IgD-negative memory B cell (primary cell): ENCODE data around the gene RAB4A. TPM values are rescaled to one million over a fixed set of nuclear protein-coding genes. Genes with fewer than 3 reads are reported as not detected.
"Not testable (repeated sequence)": the region's sequence is repeated elsewhere in the genome, so short reads cannot be mapped to it uniquely, and the experiment has no call there.

Experiments used
- H3K27ac Mint-ChIP-seq, 3 donors: one replicate each; pipeline ENCODE4 v1.8.0; 2020 to 2022; ENCODE audit warnings: mild to moderate bottlenecking in 3 of 3, mixed read lengths in 3 of 3, moderate library complexity in 1 of 3
- H3K27me3 Mint-ChIP-seq: one replicate; pipeline ENCODE4 v1.8.0; 2021; ENCODE audit warnings: mixed read lengths
- H3K36me3 Mint-ChIP-seq: one replicate; pipeline ENCODE4 v1.8.0; 2020; ENCODE audit warnings: mild to moderate bottlenecking, mixed read lengths
- H3K4me1 Mint-ChIP-seq, 3 donors: one replicate each; pipeline ENCODE4 v1.8.0; 2020 to 2022; ENCODE audit warnings: mixed read lengths in 3 of 3, mild to moderate bottlenecking in 1 of 3
- H3K4me3 Mint-ChIP-seq, 4 donors: one replicate each; pipeline ENCODE4 v1.8.0; 2020 to 2022; ENCODE audit warnings: mild to moderate bottlenecking in 4 of 4, mixed read lengths in 4 of 4, moderate library complexity in 3 of 4
- H3K9me3 Mint-ChIP-seq, 3 donors: one replicate each; pipeline ENCODE4 v1.8.0; 2020 to 2021; ENCODE audit warnings: mixed read lengths in 3 of 3, mild to moderate bottlenecking in 1 of 3
- polyA plus RNA-seq: library from polyadenylated mRNA; unstranded; fragments of 300-500 nt; fragmentation: Illumina TruSeq; gene quantifications from one replicate; pipeline ENCODE4 v1.2.3, GENCODE V29; 2021

RAB4A gene
- polyA plus RNA-seq, 1 donor from 2014 or later = 37.8 TPM

DNA sequence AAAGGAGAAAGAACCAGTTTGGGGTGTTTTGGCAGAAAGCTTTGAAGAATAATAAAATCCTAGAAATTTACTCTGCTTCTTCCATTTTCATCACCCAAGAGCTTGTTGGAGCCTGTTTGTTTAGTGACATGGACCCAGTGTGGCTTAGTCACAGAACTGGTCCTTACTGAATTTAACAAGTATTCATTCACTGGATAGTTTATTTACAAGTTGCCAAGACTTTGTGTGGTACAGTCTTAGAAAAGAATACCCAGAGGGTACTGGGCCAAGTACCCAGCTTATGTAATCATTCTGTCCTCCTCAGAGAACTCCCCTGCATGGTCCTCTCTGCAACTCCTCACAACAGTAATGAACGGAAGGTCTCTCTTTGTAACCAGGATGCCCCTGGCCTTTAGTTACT, 16.4 kb downstream of the RAB4A start:
- Mint-ChIP-seq H3K36me3 (peaks cover 25% of the 10 kb centered on the region), H3K27me3 (no peaks in the 10 kb centered on the region), H3K4me3 (no peak overlapping the region), H3K27ac (no peak overlapping the region), H3K4me1 (peaks cover 11 to 30% (median 18%) of the 10 kb centered on the region in 3 donors), H3K9me3 (no peaks in the 10 kb centered on the region)

DNA sequence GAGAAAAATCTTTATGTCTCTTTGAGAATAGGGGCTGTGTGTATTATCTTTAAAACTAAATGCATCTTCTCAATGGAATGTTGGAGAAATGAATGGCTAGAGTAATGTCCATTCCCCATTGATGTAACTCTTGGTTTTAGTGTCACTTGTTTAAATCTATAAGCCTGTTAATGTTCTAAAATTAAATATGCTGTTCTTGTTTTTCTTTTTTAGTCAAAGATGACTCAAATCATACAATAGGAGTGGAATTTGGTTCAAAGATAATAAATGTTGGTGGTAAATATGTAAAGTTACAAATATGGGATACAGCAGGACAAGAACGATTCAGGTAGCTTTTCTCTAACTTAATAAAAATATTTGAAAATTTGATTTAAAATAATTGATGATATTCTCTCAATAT, 17.6 kb downstream of the RAB4A start:
- H3K9me3 Mint-ChIP-seq = no peaks in the 10 kb centered on the region
- no peak overlapping the region for H3K4me3 Mint-ChIP-seq
- no peak overlapping the region for H3K27ac Mint-ChIP-seq
- H3K27me3 Mint-ChIP-seq = no peaks in the 10 kb centered on the region
- H3K4me1 Mint-ChIP-seq = peaks cover 6 to 22% (median 12%) of the 10 kb centered on the region in 3 donors
- peaks cover 23% of the 10 kb centered on the region for H3K36me3 Mint-ChIP-seq

DNA sequence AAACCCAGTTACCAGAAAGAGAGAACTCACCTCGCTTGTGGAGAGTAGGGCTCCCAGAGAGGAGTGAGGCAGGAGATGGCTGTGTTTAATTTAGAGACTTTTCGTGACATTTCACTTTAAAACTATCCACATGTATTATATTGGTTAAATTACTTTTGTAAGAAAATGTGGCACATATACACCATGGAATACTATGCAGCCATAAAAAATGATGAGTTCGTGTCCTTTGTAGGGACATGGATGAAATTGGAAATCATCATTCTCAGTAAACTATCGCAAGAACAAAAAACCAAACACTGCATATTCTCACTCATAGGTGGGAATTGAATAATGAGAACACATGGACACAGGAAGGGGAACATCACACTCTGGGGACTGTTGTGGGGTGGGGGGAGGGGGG, 20.8 kb downstream of the RAB4A start:
- H3K9me3 Mint-ChIP-seq, H3K27me3 Mint-ChIP-seq, H3K27ac Mint-ChIP-seq, H3K4me3 Mint-ChIP-seq: not testable (repeated sequence)
- Mint-ChIP-seq H3K4me1 (peaks cover 3 to 13% (median 4%) of the 10 kb centered on the region in 3 donors), H3K36me3 (peaks cover 31% of the 10 kb centered on the region)

DNA sequence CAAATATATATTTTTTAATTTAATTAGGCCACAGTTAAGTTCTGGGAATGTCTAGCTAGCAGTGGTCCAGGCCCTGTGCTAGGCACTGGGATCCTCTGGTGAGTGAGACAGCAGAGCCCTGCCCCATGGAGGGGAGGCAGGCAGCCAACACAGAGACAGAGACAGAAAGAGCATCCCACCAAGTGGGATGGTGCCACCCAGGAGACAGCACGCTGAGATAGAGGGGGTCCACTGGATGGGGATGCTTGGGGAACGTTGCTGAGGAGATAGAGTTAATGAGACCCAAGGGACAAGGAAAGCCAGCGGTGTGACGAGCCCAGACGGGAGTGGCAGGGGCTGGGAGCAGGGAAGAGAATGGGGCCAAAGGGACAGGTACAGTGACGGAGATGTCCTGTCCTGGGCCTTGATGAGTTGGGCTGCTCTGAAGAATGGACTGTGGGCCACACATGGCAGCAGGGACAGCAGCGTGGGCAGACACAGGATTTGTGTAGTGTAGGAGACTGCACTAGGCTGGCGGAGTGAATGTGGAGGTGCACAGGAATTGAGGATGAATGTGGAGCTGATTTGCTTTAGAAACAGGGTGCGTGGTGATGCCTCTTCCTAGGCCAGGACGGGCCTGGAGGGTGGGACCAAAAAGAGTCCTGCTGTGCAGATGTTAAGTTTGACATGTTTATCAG, 22.8 kb downstream of the RAB4A start:
- H3K4me1 Mint-ChIP-seq = peaks cover 3 to 8% (median 4%) of the 10 kb centered on the region in 3 donors
- no peaks in the 10 kb centered on the region for H3K27me3 Mint-ChIP-seq
- peak overlapping the region in 1 of 3 donors; percentile 90 for H3K27ac Mint-ChIP-seq
- no peaks in the 10 kb centered on the region for H3K9me3 Mint-ChIP-seq
- H3K4me3 Mint-ChIP-seq = peak overlapping the region in 1 of 4 donors; percentile 63
- peaks cover 27% of the 10 kb centered on the region for H3K36me3 Mint-ChIP-seq

DNA sequence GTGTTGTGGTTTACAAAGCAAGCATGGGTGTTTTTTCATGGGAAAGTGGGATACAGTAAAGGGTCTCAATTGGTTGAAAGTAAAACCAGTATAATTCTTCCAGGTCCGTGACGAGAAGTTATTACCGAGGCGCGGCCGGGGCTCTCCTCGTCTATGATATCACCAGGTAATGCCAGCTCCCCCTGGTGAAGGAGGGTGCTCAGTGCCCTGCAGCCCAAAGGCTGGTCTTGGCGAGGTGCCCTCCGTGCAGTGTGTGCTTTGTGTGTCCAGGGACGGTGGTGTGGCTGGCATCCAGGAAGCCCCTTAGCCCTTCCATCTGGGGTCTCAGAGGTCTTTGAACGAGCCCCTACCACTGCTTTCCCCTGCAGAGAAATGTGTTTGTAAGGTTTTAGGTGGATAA, 24.8 kb downstream of the RAB4A start:
- Mint-ChIP-seq H3K36me3 (peaks cover 21% of the 10 kb centered on the region), H3K27ac (no peak overlapping the region), H3K27me3 (no peaks in the 10 kb centered on the region), H3K4me3 (no peak overlapping the region), H3K4me1 (peaks cover 1 to 6% (median 4%) of the 10 kb centered on the region in 3 donors), H3K9me3 (no peaks in the 10 kb centered on the region)

DNA sequence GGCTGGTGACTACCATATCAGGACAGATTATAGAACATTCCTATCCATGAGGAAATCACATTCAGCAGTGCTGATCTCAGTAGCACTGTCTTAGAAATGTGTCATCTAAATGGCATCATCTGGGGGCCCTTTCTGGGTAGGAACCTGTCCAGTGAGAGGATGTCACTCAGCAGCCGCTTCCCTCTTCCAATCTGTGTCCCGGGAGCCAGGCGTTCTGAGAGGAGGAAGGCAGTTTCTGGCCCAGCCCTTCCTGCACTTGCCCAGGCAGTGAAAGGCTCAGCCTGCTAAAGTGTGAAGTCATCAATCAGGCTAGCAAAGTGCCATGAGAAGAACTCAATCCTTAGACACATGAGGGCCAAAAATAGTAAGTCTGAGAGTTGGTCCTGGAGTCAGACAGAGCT, 25.6 kb downstream of the RAB4A start:
- H3K4me1 Mint-ChIP-seq = peaks cover 0 to 4% (median 0%) of the 10 kb centered on the region in 3 donors
- H3K9me3 Mint-ChIP-seq = no peaks in the 10 kb centered on the region
- H3K36me3 Mint-ChIP-seq = peaks cover 13% of the 10 kb centered on the region
- no peak overlapping the region for H3K4me3 Mint-ChIP-seq
- peak overlapping the region in 1 of 3 donors; percentile 6 for H3K27ac Mint-ChIP-seq
- no peaks in the 10 kb centered on the region for H3K27me3 Mint-ChIP-seq

DNA sequence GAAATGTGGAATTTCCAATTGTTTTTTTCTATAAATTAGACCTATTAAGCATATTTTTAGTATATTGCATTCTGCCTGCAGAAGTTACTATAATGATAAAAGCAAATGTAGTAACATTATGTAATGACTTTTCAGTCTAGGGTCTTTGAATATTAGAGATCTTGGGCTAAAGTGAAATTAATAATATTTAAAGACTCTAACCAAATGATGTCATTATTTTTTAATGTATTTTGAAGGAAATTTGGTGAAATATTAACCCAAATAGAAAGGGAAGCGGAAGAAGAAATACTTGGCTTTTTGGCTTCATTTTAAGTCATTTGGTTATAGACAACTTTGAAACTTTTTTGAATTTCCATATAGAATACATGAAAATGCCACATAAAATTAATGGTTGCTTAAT, 26.8 kb downstream of the RAB4A start:
- Mint-ChIP-seq H3K9me3 (no peaks in the 10 kb centered on the region), H3K27ac (no peak overlapping the region), H3K4me1 (peaks cover 0 to 4% (median 0%) of the 10 kb centered on the region in 3 donors), H3K27me3 (no peaks in the 10 kb centered on the region), H3K36me3 (peaks cover 13% of the 10 kb centered on the region), H3K4me3 (no peak overlapping the region)

DNA sequence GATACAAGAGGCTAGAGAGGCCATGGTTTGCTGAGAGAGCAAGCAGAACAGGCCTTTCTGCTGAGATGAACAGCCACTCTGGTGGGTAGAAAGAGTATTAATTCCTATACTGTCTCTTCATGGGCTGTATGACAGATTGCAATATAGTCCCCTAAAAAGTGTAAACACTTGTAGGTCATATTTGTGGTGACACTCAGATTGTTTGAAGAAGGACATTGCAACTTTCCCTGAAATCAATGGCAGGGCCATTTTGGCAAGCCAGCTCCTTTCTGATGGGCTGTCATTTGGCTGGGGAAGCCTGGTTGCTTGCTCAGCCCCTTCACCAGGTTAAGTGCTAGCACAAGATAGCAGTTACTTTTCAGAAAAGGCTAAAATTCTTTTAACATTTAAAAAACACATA, 27.5 kb downstream of the RAB4A start:
- Mint-ChIP-seq H3K4me3 (no peak overlapping the region), H3K36me3 (peaks cover 15% of the 10 kb centered on the region), H3K9me3 (no peaks in the 10 kb centered on the region), H3K27ac (no peak overlapping the region), H3K27me3 (no peaks in the 10 kb centered on the region), H3K4me1 (peaks cover 0 to 4% (median 0%) of the 10 kb centered on the region in 3 donors)

DNA sequence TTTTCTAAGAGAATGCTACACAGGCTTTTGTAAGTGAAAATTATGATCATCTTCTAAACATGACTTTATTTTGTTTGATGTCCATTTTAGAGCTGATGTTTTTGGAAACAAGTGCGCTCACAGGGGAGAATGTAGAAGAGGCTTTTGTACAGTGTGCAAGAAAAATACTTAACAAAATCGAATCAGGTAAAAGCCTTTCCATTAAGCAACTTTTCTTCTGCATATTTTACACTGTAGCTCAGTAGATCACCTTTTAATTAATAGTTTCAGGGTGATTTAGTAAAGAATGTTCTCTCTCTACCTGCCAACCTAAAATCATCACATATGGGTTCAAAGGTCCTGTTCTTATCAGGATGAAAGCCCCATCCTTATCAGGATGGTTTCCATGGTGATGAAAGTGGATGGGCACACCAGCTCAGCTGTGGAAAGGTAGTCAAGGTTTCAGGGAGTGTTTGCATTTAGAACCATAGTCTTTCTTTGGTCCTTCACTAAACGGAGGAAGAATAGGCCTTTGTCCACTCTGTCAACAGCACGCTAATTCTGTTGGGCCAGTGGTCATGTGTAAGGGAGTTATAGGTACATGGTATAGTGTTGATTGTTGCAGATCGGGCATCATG, 28.1 kb downstream of the RAB4A start:
- no peak overlapping the region for H3K4me3 Mint-ChIP-seq
- H3K27me3 Mint-ChIP-seq = no peaks in the 10 kb centered on the region
- no peak overlapping the region for H3K27ac Mint-ChIP-seq
- peaks cover 11% of the 10 kb centered on the region for H3K36me3 Mint-ChIP-seq
- H3K9me3 Mint-ChIP-seq = no peaks in the 10 kb centered on the region
- peaks cover 0 to 4% (median 0%) of the 10 kb centered on the region in 3 donors for H3K4me1 Mint-ChIP-seq

DNA sequence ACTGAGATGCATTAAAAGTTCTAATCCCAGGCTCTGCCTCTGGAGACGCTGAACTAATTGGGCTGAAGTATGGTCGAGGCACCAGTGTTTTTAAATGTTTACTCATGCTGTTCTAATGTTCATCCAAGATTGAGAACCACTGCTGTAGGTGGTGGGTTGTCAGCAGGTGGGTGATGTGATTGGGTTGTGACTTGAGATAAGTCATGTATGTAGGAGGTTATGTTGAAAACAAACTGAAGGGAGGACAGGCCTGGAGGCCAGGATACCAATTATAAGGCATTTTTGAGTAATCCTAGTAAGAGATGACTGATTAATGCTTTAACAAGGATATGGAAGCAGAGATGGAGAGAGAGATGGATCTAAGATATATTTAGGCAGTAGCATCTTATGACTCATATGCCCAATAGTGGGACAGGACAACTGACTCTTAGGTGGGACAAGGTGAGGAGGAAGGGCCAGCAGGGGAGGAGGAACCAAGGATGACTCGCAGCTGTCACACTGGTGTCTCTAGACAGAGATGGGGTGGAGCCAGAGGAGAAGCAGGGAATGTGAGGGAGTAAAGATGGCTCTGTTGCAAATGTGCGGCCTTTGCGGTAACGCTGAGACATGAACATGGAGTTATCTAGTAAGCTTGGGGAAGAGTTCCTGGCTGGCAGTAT, 29.3 kb downstream of the RAB4A start:
- H3K27me3 Mint-ChIP-seq = no peaks in the 10 kb centered on the region
- H3K27ac Mint-ChIP-seq = no peak overlapping the region
- H3K36me3 Mint-ChIP-seq = peaks cover 8% of the 10 kb centered on the region
- H3K4me1 Mint-ChIP-seq = peaks cover 0 to 1% (median 0%) of the 10 kb centered on the region in 3 donors
- H3K9me3 Mint-ChIP-seq = no peaks in the 10 kb centered on the region
- no peak overlapping the region for H3K4me3 Mint-ChIP-seq

DNA sequence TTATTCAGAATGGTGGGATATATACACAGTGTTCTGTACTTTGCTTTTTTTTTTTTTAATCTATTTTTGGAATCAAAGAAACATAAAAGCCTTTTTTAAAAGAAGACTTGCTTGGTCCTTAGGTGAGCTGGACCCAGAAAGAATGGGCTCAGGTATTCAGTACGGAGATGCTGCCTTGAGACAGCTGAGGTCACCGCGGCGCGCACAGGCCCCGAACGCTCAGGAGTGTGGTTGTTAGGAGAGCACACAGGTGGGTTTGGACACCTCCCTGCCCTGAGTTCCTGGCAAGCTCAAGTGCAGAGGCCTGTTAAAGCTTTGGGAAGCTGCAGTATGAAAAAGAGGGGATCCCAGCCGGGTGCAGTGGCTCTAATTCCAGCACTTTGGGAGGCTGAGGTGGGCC, 31.8 kb downstream of the RAB4A start:
- Mint-ChIP-seq H3K36me3 (peaks cover 6% of the 10 kb centered on the region), H3K27ac (peak overlapping the region in 1 of 3 donors; percentile 31), H3K27me3 (no peaks in the 10 kb centered on the region)

DNA sequence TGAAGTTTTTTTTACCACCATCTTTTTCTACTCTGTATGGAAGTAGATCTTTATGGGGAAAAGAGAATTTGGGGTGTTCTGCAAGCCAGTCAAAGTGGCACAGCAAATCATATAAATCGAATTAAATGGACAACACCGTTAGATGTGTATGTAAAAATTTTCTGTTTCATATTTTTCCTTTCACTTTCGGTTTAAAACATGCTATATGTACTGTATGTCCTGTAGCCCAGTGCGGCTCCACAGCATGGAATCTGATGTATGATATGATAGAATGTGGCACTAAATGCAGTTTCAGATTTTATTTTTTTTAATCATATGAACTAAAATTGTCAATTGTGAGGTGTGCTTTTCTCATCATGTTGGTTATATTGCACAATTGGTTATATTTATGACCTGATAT, 32.9 kb downstream of the RAB4A start:
- Mint-ChIP-seq H3K27me3 (no peaks in the 10 kb centered on the region), H3K4me3 (no peak overlapping the region), H3K9me3 (no peaks in the 10 kb centered on the region), H3K27ac (no peak overlapping the region), H3K36me3 (peaks cover 10% of the 10 kb centered on the region), H3K4me1 (peaks cover 0 to 1% (median 0%) of the 10 kb centered on the region in 3 donors)

More for the DNA sequence above, 31.8 kb downstream of the RAB4A start:
- Mint-ChIP-seq H3K4me1 (peaks cover 0 to 1% (median 0%) of the 10 kb centered on the region in 3 donors), H3K9me3 (no peaks in the 10 kb centered on the region), H3K4me3 (no peak overlapping the region)

DNA sequence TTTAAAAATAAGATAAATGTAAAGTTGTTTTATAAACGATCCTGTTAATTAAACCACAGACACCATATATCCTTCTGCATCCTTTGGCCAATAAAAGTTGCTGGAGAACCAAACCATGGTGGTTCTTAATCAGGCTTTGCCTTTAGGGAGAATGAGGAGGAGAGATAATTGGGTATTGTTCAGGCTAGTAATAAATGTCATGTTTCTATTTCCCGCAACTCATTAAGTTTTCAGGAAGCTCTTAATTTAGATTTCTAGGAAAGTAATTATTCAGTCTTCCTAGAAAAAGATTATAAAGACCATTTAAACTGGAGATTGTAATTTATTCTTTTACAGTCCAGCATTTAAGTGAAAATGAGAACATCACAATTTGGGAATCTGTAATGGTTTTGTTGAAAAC, 34.5 kb downstream of the RAB4A start:
- Mint-ChIP-seq H3K27me3 (no peaks in the 10 kb centered on the region), H3K27ac (no peak overlapping the region), H3K4me3 (no peak overlapping the region), H3K4me1 (no peaks in the 10 kb centered on the region), H3K36me3 (peaks cover 8% of the 10 kb centered on the region), H3K9me3 (no peaks in the 10 kb centered on the region)

DNA sequence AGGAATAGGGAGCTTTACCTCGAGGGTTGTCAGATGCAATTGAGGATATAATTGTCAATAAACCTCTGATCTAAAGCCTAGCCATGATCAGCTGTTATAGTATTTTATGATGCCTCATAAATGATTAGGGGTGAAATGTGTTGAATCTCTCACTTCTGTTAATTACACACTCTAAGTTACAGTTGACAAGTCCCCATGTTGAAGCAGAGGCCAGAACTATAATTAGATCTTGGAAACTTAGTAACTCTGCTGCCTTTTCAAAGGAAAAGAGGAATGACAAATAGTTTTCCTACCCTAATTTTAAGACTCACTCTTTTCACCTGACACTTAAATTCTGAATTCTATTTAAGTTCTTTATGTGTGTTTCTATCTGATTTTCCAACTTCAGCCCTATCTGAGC, 38.2 kb downstream of the RAB4A start:
- peaks cover 11% of the 10 kb centered on the region for H3K36me3 Mint-ChIP-seq
- no peaks in the 10 kb centered on the region for H3K9me3 Mint-ChIP-seq
- no peak overlapping the region for H3K4me3 Mint-ChIP-seq
- no peak overlapping the region for H3K27ac Mint-ChIP-seq
- no peaks in the 10 kb centered on the region for H3K27me3 Mint-ChIP-seq
- no peaks in the 10 kb centered on the region for H3K4me1 Mint-ChIP-seq

DNA sequence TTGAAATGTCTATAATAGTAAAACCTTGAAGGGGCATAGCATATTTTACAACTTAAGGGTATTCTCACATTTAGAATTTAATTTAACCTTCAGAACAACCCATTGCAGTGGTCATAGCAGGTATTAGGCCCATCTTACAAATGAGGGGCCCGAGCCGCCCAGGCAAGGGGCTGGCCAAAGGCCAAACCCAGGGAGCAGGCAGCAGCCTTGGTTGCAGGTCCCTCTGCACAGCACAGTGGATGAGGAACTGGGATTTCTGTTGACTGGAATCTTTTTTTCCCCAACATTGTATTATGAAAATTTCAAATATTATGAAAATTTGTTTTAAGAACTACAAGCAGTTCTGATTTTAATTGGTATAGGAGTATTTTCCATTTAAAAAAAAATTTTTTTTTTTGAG, 38.8 kb downstream of the RAB4A start:
- Mint-ChIP-seq H3K36me3 (peaks cover 11% of the 10 kb centered on the region), H3K27me3 (no peaks in the 10 kb centered on the region), H3K9me3 (no peaks in the 10 kb centered on the region), H3K4me3 (no peak overlapping the region), H3K27ac (no peak overlapping the region), H3K4me1 (no peaks in the 10 kb centered on the region)
